ENCODE results near the gene MECP2.
"Not testable (repeated sequence)": the region's sequence is repeated elsewhere in the genome, so short reads cannot be mapped to it uniquely, and the experiment has no call there.

MECP2 gene

GRCh38 chrX:154010330-154011087 is 87.0 kb downstream of the MECP2 start:
- DNase-seq (ENCODE audit: low read depth, low spot score), result no peak
- Histone ChIP-seq H3K27me3 (ENCODE audit: control insufficient read depth, insufficient read depth, low read length) (no peaks in the 10 kb centered on the region), H3K4me3 (ENCODE audit: low read length) (no peak overlapping the region), H3K27ac (ENCODE audit: low read length) (no peak overlapping the region), H3K36me3 (ENCODE audit: control insufficient read depth, insufficient read depth, low read length) (0 out of 2 replicates have a peak, but pooled peaks cover under 1% of the 10 kb centered on the region), H3K4me1 (ENCODE audit: control insufficient read depth, insufficient read depth, low read length) (peaks cover 1% of the 10 kb centered on the region), H3K9me3 (ENCODE audit: control insufficient read depth, insufficient read depth, low read length) (no peaks in the 10 kb centered on the region)
- no CpG with 5 or more reads among the region's 18 CpGs for WGBS (ENCODE audit: insufficient coverage, insufficient read length)

- no peaks in the 10 kb centered on the region; the same call in none of the 2 replicates for H3K4me1 ChIP-seq (ENCODE audit: control insufficient read depth, insufficient read depth, low read length)
- no peaks in the 10 kb centered on the region for H3K27me3 ChIP-seq (ENCODE audit: control insufficient read depth, insufficient read depth, low read length)
- no peaks in the 10 kb centered on the region for H3K9me3 ChIP-seq (ENCODE audit: control insufficient read depth, insufficient read depth, low read length)
- no peak overlapping the region for H3K27ac ChIP-seq (ENCODE audit: low read length)
- no peak for DNase-seq (ENCODE audit: low read depth, low spot score)
- WGBS (ENCODE audit: insufficient coverage, insufficient read length), result no CpG with 5 or more reads among the region's 4 CpGs
- H3K36me3 ChIP-seq (ENCODE audit: control insufficient read depth, insufficient read depth, low read length), result no peaks in the 10 kb centered on the region
- no peak overlapping the region for H3K4me3 ChIP-seq (ENCODE audit: low read length)
Observed at GRCh38 chrX:154008521-154008920, 89.0 kb downstream of the MECP2 start.

GRCh38 chrX:154006947-154007346 is 90.6 kb downstream of the MECP2 start:
- Histone ChIP-seq H3K36me3 (ENCODE audit: control insufficient read depth, insufficient read depth, low read length) (no peaks in the 10 kb centered on the region), H3K27ac (ENCODE audit: low read length) (no peak overlapping the region), H3K4me1 (ENCODE audit: control insufficient read depth, insufficient read depth, low read length) (no peaks in the 10 kb centered on the region; the same call in 1 of the 2 replicates), H3K27me3 (ENCODE audit: control insufficient read depth, insufficient read depth, low read length) (no peaks in the 10 kb centered on the region), H3K9me3 (ENCODE audit: control insufficient read depth, insufficient read depth, low read length) (no peaks in the 10 kb centered on the region), H3K4me3 (ENCODE audit: low read length) (no peak overlapping the region)
- no CpG with 5 or more reads among the region's 20 CpGs for WGBS (ENCODE audit: insufficient coverage, insufficient read length)
- DNase-seq (ENCODE audit: low read depth, low spot score), result no peak

GRCh38 chrX:154004315-154004714 is 93.2 kb downstream of the MECP2 start:
- Histone ChIP-seq H3K27me3 (ENCODE audit: control insufficient read depth, insufficient read depth, low read length) (no peaks in the 10 kb centered on the region), H3K36me3 (ENCODE audit: control insufficient read depth, insufficient read depth, low read length) (no peaks in the 10 kb centered on the region), H3K4me3 (ENCODE audit: low read length) (no peak overlapping the region), H3K27ac (ENCODE audit: low read length) (no peak overlapping the region), H3K4me1 (ENCODE audit: control insufficient read depth, insufficient read depth, low read length) (no peaks in the 10 kb centered on the region; the same call in 1 of the 2 replicates), H3K9me3 (ENCODE audit: control insufficient read depth, insufficient read depth, low read length) (no peaks in the 10 kb centered on the region)
- no peak for DNase-seq (ENCODE audit: low read depth, low spot score)
- WGBS (ENCODE audit: insufficient coverage, insufficient read length), result no CpG with 5 or more reads among the region's 11 CpGs

GRCh38 chrX:154002215-154002719 is 95.2 kb downstream of the MECP2 start:
- H3K4me3 ChIP-seq (ENCODE audit: low read length), result no peak overlapping the region
- H3K27me3 ChIP-seq (ENCODE audit: control insufficient read depth, insufficient read depth, low read length), result no peaks in the 10 kb centered on the region
- H3K27ac ChIP-seq (ENCODE audit: low read length), result no peak overlapping the region
- H3K9me3 ChIP-seq (ENCODE audit: control insufficient read depth, insufficient read depth, low read length), result no peaks in the 10 kb centered on the region
- WGBS (ENCODE audit: insufficient coverage, insufficient read length), result no CpG with 5 or more reads among the region's 17 CpGs
- no peak for DNase-seq (ENCODE audit: low read depth, low spot score)
- no peaks in the 10 kb centered on the region; the same call in 1 of the 2 replicates for H3K4me1 ChIP-seq (ENCODE audit: control insufficient read depth, insufficient read depth, low read length)
- no peaks in the 10 kb centered on the region for H3K36me3 ChIP-seq (ENCODE audit: control insufficient read depth, insufficient read depth, low read length)

- no peaks in the 10 kb centered on the region for H3K36me3 ChIP-seq (ENCODE audit: control insufficient read depth, insufficient read depth, low read length)
- no CpG with 5 or more reads among the region's 5 CpGs for WGBS (ENCODE audit: insufficient coverage, insufficient read length)
Observed at GRCh38 chrX:154000051-154000450, 97.5 kb downstream of the MECP2 start.

GRCh38 chrX:153999359-154000037 is 98.0 kb downstream of the MECP2 start:
- DNase-seq (ENCODE audit: low read depth, low spot score), result no peak
- Histone ChIP-seq H3K36me3 (ENCODE audit: control insufficient read depth, insufficient read depth, low read length) (no peaks in the 10 kb centered on the region), H3K4me1 (ENCODE audit: control insufficient read depth, insufficient read depth, low read length) (no peaks in the 10 kb centered on the region; the same call in 1 of the 2 replicates), H3K9me3 (ENCODE audit: control insufficient read depth, insufficient read depth, low read length) (no peaks in the 10 kb centered on the region), H3K27ac (ENCODE audit: low read length) (no peak overlapping the region), H3K27me3 (ENCODE audit: control insufficient read depth, insufficient read depth, low read length) (no peaks in the 10 kb centered on the region), H3K4me3 (ENCODE audit: low read length) (no peak overlapping the region)
- WGBS (ENCODE audit: insufficient coverage, insufficient read length), result no CpG with 5 or more reads among the region's 19 CpGs

More at GRCh38 chrX:154000051-154000450, 97.5 kb downstream of the MECP2 start:
- no peaks in the 10 kb centered on the region for H3K27me3 ChIP-seq (ENCODE audit: control insufficient read depth, insufficient read depth, low read length)
- H3K9me3 ChIP-seq (ENCODE audit: control insufficient read depth, insufficient read depth, low read length), result no peaks in the 10 kb centered on the region
- H3K27ac ChIP-seq (ENCODE audit: low read length), result no peak overlapping the region
- no peak for DNase-seq (ENCODE audit: low read depth, low spot score)
- H3K4me3 ChIP-seq (ENCODE audit: low read length), result no peak overlapping the region
- H3K4me1 ChIP-seq (ENCODE audit: control insufficient read depth, insufficient read depth, low read length), result no peaks in the 10 kb centered on the region; the same call in 1 of the 2 replicates

GRCh38 chrX:153995504-153995903 is 102.0 kb downstream of the MECP2 start:
- H3K4me3 ChIP-seq (ENCODE audit: low read length), result no peak overlapping the region

GRCh38 chrX:153994398-153994797 is 103.1 kb downstream of the MECP2 start:
- H3K4me3 ChIP-seq (ENCODE audit: low read length), result not testable (repeated sequence)
- no CpG with 5 or more reads among the region's 5 CpGs for WGBS (ENCODE audit: insufficient coverage, insufficient read length)

More at GRCh38 chrX:153995504-153995903, 102.0 kb downstream of the MECP2 start:
- no CpG with 5 or more reads among the region's 8 CpGs for WGBS (ENCODE audit: insufficient coverage, insufficient read length)
- H3K4me1 ChIP-seq (ENCODE audit: control insufficient read depth, insufficient read depth, low read length), result no peaks in the 10 kb centered on the region; the same call in 1 of the 2 replicates
- no peak overlapping the region for H3K27ac ChIP-seq (ENCODE audit: low read length)
- H3K9me3 ChIP-seq (ENCODE audit: control insufficient read depth, insufficient read depth, low read length), result no peaks in the 10 kb centered on the region
- no peaks in the 10 kb centered on the region for H3K36me3 ChIP-seq (ENCODE audit: control insufficient read depth, insufficient read depth, low read length)
- H3K27me3 ChIP-seq (ENCODE audit: control insufficient read depth, insufficient read depth, low read length), result no peaks in the 10 kb centered on the region
- DNase-seq (ENCODE audit: low read depth, low spot score), result no peak

GRCh38 chrX:153993978-153994377 is 103.5 kb downstream of the MECP2 start:
- no peaks in the 10 kb centered on the region for H3K4me1 ChIP-seq (ENCODE audit: control insufficient read depth, insufficient read depth, low read length)
- H3K27ac ChIP-seq (ENCODE audit: low read length), result no peak overlapping the region
- H3K9me3 ChIP-seq (ENCODE audit: control insufficient read depth, insufficient read depth, low read length), result no peaks in the 10 kb centered on the region
- H3K27me3 ChIP-seq (ENCODE audit: control insufficient read depth, insufficient read depth, low read length), result no peaks in the 10 kb centered on the region
- no peak overlapping the region for H3K4me3 ChIP-seq (ENCODE audit: low read length)
- no peak for DNase-seq (ENCODE audit: low read depth, low spot score)
- no peaks in the 10 kb centered on the region for H3K36me3 ChIP-seq (ENCODE audit: control insufficient read depth, insufficient read depth, low read length)
- no CpG with 5 or more reads among the region's 10 CpGs for WGBS (ENCODE audit: insufficient coverage, insufficient read length)

More at GRCh38 chrX:153994398-153994797, 103.1 kb downstream of the MECP2 start:
- H3K4me1 ChIP-seq (ENCODE audit: control insufficient read depth, insufficient read depth, low read length); H3K27ac ChIP-seq (ENCODE audit: low read length); DNase-seq (ENCODE audit: low read depth, low spot score); H3K36me3 ChIP-seq (ENCODE audit: control insufficient read depth, insufficient read depth, low read length); H3K27me3 ChIP-seq (ENCODE audit: control insufficient read depth, insufficient read depth, low read length); H3K9me3 ChIP-seq (ENCODE audit: control insufficient read depth, insufficient read depth, low read length): not testable (repeated sequence)

Data from iPS DF 6.9 (cell line).